SKM-1 treated with dmso at 0.1 percent for 144 hours (cell line): Measurements from ENCODE around the gene ME1.
"Not testable (repeated sequence)": the region's sequence is repeated elsewhere in the genome, so short reads cannot be mapped to it uniquely, and the experiment has no call there.

Source experiments
- DNase-seq: peaks from one replicate; lab custom pipeline; 2025; ENCODE audit not compliant: unreplicated experiment; lab: John Stamatoyannopoulos, UW

Gene ME1

DNA sequence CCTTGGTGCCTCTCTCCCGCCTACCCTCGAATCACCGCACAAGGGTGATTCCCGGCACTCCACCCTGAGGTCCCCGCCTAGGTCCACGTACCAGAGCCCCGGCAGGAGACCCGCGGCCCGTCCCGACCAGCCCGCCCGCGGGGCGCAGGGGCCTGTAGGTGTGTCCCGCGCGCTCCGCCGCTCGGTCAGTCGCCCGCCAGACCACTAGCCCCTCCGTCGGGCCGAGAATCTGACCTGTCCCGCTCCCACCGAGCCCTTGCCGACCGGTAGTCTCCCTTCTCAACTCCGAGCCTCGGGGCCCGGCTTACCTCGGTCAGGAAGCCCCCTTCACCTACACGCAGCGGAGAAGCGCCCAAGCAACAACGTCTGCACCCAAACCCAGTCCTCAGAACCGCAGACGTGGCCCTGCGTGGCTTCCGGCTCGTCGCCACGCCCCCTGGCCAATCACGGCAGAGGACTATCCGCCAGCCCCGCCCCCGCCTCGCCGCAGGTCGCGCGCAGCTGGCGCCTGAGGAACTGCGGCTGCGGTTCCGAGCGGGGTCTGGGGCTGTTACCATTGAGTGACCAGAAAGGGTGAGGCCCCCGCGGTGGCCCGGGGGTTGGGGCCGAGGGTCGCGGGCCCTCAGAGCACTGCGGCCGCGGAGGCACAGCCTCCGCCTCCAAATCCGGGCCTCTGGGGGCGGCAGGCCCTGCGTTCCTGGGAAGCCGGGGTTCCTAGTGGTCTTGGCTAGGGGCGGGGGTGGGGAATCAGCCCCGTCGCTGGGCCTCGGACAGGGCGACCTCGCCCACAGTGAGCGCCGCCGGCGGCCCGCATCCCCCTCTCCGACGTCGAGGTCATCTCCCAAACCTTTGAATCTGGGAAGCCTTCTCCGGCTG, 237.7 kb downstream of the ME1 start, which contains the start of the genes PGM3 and RWDD2A:
TSS of gene PGM3 (minus strand) at position 395 of the 876 bp plus-strand sequence. CDS start 2,253 bp downstream, outside the sequence.
TSS of gene RWDD2A (plus strand) at position 487 of the 876 bp plus-strand sequence. CDS start 1,095 bp downstream, outside the sequence.
- DNase-seq = peak; percentile 83

DNA sequence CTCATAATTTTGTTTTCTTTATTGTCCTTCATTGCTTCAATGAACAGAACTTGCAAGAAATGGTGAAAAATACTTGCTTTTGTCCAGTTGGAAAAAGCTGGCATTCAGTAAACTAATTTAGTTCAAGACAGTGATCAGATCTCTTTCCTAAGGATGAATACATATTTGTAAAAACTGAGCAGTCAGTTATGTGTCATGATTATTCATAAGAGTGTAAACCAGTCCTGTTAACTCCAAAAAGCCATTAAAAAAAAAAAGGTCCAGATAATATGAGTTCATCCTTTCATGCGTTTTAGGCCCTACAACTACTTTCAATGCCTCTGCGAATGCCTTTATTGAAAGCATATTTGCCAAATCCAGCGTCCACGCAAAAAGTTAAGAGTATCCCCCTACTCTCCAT, 238.4 kb downstream of the ME1 start:
- DNase-seq = no peak

DNA sequence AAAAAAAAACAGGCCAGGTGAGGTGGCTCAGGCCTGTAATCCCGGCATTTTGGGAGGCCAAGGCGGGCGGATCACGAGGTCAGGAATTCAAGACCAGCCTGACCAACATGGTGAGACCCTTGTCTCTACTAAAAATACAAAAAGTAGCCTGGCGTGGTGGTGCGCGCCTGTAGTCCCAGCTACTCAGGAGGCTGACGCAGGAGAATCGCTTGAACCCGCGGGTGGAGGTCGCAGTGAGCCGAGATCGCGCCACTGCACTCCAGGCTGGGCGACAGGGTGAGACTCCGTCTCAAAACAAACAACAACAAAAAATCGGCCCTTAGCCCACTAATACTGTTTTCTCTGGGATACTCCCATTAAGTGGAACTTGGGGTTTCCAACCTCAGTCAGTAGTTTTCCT, 238.9 kb downstream of the ME1 start:
- not testable (repeated sequence) for DNase-seq

DNA sequence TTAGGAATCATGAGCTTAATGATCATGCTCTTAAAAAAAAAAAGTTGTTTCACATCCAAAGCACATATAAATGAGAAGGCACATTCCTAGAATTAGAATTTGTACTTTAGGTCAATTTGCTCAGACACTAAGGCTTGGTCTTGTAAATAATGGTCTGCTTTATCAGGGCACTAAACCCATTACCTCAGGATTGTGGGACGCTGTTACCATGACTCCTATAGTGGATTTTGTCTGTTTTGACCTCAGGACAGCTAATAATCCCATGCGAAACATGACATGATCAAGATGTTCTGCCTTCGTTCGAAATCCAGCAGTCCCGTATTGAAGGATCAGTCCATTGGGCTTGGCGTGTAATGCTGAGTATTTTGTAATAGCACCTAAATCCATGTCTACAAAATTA, 240.2 kb downstream of the ME1 start:
- no peak for DNase-seq

DNA sequence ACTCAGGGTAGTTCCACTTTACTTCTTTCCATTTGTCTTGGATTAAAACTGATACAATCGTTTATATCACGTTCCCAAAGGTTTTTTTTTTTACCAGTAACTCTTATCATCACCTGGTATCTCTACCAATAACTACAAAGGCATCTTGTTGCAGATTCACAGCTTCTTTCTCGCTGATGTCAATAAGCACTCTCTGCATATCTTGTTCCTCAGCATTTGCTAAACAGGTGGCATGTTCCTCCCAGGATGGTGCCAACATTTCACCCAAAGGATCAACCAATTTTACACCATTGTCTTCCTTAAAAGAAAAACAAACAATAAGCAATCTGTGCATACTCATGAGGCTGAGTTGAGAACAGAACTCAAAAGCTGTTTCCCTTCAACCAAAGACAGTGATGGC, 242.3 kb downstream of the ME1 start:
- DNase-seq = no peak

DNA sequence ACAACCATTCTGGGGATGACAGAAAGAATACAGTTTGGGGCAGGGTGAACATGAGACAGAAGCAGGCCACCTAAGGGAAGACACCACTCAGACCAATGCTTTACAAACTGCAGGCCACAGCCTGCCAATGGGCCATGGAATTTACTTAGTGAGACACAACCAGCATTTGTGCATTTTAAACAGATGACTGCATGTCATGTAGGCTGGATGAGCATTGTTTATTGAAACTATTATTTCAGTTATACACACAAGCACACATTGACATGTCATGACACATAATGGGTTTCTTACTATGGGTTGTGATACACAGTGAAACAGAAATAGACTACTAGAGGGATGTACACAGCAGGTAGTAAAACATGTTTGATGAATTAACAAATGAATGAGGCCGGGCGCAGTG, 245.8 kb downstream of the ME1 start:
- no peak for DNase-seq

DNA sequence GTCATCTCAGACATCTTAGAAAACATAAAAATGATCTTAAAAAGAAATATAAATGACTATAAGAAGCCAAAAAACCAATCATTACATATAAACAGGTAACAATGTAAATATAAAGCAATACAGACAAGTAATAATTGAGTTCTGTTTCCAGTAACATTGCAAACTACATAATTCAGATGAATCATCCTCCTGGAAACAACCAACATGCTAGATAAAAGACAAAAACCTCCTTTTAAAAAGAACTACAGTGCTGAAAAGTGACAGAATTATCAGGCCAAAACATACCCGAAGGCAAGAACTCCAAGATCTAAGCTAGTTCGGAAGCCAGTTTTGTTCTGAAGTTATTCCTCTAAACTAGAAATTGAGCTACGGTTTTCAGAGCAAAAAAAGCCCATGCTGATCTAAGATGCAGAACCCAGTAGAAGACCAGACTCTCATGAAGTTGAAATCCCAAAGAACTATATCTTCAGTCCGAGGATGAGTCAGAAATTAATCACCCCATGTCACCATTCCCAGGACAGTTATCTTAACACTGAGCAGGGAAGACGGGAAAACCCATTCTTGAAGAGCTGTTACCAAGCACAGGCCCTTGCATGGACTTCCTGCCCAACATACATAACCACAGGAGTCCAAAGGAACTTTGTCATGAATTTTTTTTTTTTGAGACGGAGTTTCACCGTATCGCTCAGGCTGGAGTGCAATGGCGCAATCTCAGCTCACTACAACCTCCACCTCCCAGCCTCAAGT, 247.6 kb downstream of the ME1 start:
- no peak for DNase-seq

DNA sequence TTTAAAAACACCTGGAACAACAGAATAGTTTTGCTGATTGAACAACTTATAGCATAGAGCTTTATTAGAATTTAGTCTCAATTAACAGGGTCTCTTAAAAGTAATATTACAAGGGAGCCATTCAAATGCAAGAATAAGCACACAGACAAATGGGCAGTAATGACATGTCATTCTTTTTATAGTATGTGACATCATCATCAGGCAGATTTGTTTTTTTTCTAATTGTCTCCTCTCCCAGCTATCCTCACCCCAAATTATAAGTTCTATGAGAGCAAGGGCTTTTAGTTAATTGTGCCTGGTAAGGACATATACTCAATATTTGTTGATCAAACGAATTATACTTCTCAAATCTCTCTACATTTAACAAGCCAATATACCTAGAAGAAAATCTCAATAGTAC, 248.7 kb downstream of the ME1 start:
- DNase-seq = no peak

DNA sequence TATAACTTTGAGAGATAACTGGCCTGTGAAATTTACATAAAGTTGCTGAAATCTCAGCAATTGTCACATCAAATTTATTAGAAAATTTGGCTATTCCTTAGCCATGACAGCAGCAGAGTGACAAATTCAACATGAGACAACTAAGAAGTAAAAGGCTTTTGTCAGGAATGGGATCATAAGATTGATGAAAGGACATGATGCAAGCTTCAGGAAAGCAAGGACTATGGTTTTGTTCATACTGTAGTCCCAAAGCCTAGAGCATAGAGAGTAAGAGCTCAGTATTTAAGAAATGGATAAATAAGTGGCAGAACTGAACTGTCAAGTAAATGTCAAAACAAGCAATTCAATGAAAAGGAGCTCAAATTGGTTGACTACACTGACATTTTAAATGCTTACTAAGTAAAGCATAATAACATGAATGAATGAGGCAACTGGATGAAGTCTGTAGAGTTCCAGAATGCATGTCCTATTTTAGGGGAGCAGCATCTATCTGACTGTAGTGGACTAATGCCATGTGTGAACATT, 250.4 kb downstream of the ME1 start:
- DNase-seq = no peak

DNA sequence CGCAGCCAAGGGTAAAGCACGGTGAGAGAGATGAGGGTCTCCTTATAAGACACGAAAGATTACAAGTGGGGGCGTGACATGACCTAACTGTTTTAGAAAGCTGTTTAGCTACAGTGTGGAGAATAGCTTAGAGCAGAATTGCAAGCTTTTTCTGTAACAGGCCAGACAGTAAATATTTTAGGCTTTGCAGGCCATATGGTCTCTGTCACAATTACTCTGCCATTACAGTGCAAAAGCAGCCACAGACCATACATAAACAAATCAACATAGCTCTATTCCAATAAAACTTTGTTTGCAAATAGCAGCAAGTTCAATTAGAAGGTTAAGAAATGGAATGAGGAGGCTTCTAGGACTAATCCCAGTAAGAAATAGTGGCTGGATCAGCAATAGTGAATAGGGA, 254.6 kb downstream of the ME1 start:
- no peak for DNase-seq

DNA sequence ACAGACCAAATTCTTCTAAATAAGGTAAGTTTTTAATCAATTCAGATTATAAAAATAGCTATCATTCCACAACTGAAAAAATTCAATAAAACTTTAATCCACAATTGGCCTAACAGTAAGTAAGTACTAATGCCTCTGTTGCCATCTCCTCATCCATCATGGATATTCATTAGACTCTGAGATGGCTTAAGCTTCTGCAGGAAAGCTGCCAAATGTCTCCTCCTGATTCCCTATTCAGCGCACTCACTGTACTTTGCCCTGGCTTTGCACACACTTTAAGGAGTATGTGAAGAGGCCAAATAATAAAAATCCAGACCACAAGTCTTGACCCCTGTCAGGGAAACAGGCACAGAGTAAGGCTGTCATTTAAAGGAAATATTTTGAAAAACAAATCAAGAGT, 261.3 kb downstream of the ME1 start:
- no peak for DNase-seq

DNA sequence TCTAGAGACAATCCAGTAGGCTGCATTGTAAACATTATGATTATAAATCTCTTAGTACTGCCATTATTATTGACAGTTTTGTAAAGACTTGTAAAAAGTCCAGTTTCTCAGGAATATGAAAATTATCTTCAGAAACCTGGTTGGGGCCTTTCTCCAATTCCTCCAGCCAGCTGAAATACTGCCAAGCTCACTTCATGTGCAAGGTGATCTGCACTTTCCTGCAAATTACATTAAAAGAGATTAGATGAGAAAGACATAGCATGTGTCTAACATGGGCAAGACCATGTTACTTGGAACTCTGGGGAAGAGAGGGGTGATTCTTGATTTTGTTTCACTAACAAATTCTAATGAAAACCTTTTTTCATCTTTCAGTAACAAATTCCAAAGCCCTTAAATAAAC, 261.7 kb downstream of the ME1 start:
- no peak for DNase-seq

DNA sequence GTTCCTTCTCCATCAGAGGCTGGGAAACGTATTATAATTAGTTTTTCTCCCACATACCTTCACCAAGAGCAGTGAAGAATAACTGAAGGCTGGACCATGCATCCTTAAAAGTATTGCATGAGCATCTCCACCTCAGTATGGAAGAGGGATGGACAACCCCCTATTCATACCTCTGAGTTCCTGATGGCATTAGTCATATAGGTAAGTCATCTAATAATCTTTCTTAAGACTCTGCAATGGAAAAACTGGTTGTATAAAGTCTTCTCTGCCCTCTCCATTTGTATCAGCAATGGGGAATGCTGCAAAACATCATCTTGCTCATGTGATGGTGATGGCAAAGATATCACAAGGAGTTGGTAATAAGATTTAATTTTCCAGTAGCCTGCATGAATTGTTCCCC, 262.3 kb downstream of the ME1 start:
- no peak for DNase-seq

DNA sequence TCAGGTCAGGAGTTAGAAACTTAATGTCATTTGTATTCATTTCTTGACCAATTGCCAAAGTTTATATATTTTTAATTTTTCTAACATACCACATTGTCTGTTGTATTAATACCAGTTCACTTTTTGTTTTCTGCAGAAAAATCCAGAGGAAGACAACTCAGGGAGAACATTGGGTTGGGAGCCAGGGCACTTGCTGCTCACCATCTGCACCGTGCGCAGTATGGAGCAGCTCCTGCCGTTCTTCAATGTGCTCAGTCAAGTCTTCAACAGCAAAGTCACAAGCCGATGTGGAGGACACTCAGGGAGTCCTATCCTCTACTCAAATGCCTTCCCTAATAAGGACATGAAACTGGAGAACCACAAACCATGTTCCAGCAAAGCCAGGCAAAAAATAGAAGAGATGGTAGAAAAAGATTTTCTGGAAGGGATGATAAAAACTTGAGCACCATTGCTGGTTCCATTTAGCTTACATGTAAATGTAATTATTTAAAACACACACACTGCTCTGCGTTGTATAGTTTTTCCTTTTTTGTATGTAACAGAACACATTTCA, 263.0 kb downstream of the ME1 start:
- no peak for DNase-seq
